HEK293 (cell line): ENCODE measurements around the gene LMTK2.

Source experiments
- CTCF ChIA-PET: fragments of 350-600 bp; formaldehyde crosslinking; extraction: SDS; loops from one replicate; lab custom pipeline; 2021; ENCODE audit warnings: antibody characterized with exemption; lab: Yijun Ruan, JAX
- POLR2A ChIA-PET: fragments of 300-600 bp; formaldehyde crosslinking; extraction: SDS; loops from one replicate; lab custom pipeline; 2020; ENCODE audit warnings: antibody characterized with exemption, inconsistent platforms; lab: Yijun Ruan, JAX
- H3K27ac ChIP-seq: fragments of 200-500 bp; sonication (Bioruptor generic); 2 replicates; pipeline ENCODE4 v1.5.1; 2014; ENCODE audit warnings: low read depth, low read length, control low read depth, inconsistent platforms; ENCODE audit errors: extremely low read depth
- H3K36me3 ChIP-seq, 2 experiments: fragments of 200-500 bp in 1 of 2; sonication (Bioruptor generic) in 1 of 2; 1 replicate in 1 of 2; 2 replicates in 1 of 2; pipeline ENCODE4 v1.5.1; 2014 to 2017; ENCODE audit warnings: inconsistent platforms in 2 of 2, low read length in 2 of 2; ENCODE audit not compliant: control insufficient read depth in 2 of 2, insufficient read depth in 1 of 2
- H3K4me1 ChIP-seq: fragments of 200-500 bp; sonication (Bioruptor generic); 2 replicates; pipeline ENCODE4 v1.5.1; 2014; ENCODE audit warnings: mild to moderate bottlenecking, low read length, inconsistent platforms; ENCODE audit not compliant: control insufficient read depth, insufficient read depth
- H3K4me3 ChIP-seq: 2 replicates; pipeline ENCODE4 v1.5.1; 2011; ENCODE audit warnings: low read depth, mild to moderate bottlenecking, control low read depth, low read length, moderate library complexity
- H3K9me3 ChIP-seq: fragments of 200-500 bp; sonication (Bioruptor generic); 2 replicates; pipeline ENCODE4 v1.5.1; 2014; ENCODE audit warnings: low read depth, low read length, inconsistent platforms; ENCODE audit not compliant: control insufficient read depth, insufficient read depth
- FEZF1 ChIP-seq: fragments of 450-650 bp; formaldehyde crosslinking; IDR thresholded peaks from 2 replicates; pipeline ENCODE4 v1.5.1; 2016; ENCODE audit warnings: missing biosample characterization, missing genetic modification characterization
- KLF10 ChIP-seq: fragments of 450-650 bp; IDR thresholded peaks from 2 replicates; pipeline ENCODE4 v1.5.1; 2018; ENCODE audit warnings: missing biosample characterization, mild to moderate bottlenecking, missing genetic modification characterization
- KLF7 ChIP-seq: fragments of 450-650 bp; formaldehyde crosslinking; IDR thresholded peaks from 2 replicates; pipeline ENCODE4 v1.5.1; 2016; ENCODE audit warnings: missing biosample characterization, missing genetic modification characterization, borderline replicate concordance
- PRDM10 ChIP-seq: fragments of 450-650 bp; formaldehyde crosslinking; IDR thresholded peaks from 2 replicates; pipeline ENCODE4 v1.5.1; 2016; ENCODE audit warnings: missing biosample characterization, missing genetic modification characterization
- SCRT2 ChIP-seq: fragments of 450-650 bp; formaldehyde crosslinking; IDR thresholded peaks from 2 replicates; pipeline ENCODE4 v1.5.1; 2016; ENCODE audit warnings: missing biosample characterization, missing genetic modification characterization
- SP2 ChIP-seq: fragments of 450-650 bp; formaldehyde crosslinking; IDR thresholded peaks from 2 replicates; pipeline ENCODE4 v1.5.1; 2016; ENCODE audit warnings: missing biosample characterization, missing genetic modification characterization
- YY1 ChIP-seq: fragments of 450-650 bp; formaldehyde crosslinking; IDR thresholded peaks from 2 replicates; pipeline ENCODE4 v1.5.1; 2018; ENCODE audit warnings: missing biosample characterization, missing genetic modification characterization
- ZBTB21 ChIP-seq: fragments of 450-650 bp; formaldehyde crosslinking; IDR thresholded peaks from 2 replicates; pipeline ENCODE4 v1.5.1; 2017; ENCODE audit warnings: missing biosample characterization, missing genetic modification characterization
- ZBTB8A ChIP-seq: fragments of 450-650 bp; formaldehyde crosslinking; IDR thresholded peaks from 2 replicates; pipeline ENCODE4 v1.5.1; 2016; ENCODE audit warnings: missing biosample characterization, missing genetic modification characterization
- ZNF121 ChIP-seq: fragments of 450-650 bp; formaldehyde crosslinking; IDR thresholded peaks from 2 replicates; pipeline ENCODE4 v1.5.1; 2016; ENCODE audit warnings: missing biosample characterization, missing genetic modification characterization
- ZNF138 ChIP-seq: fragments of 450-650 bp; formaldehyde crosslinking; IDR thresholded peaks from 2 replicates; pipeline ENCODE4 v1.5.1; 2016; ENCODE audit warnings: missing biosample characterization, missing genetic modification characterization, borderline replicate concordance
- ZNF175 ChIP-seq: fragments of 450-650 bp; formaldehyde crosslinking; IDR thresholded peaks from 2 replicates; pipeline ENCODE4 v1.5.1; 2016; ENCODE audit warnings: missing biosample characterization, missing genetic modification characterization
- ZNF19 ChIP-seq: fragments of 450-650 bp; formaldehyde crosslinking; IDR thresholded peaks from 2 replicates; pipeline ENCODE4; 2016; ENCODE audit warnings: missing biosample characterization, missing genetic modification characterization, low read depth
- ZNF223 ChIP-seq: fragments of 450-650 bp; formaldehyde crosslinking; IDR thresholded peaks from 2 replicates; pipeline ENCODE4 v1.5.1; 2016; ENCODE audit warnings: missing biosample characterization, missing genetic modification characterization
- ZNF24 ChIP-seq: fragments of 450-650 bp; formaldehyde crosslinking; IDR thresholded peaks from 2 replicates; pipeline ENCODE4 v1.5.1; 2016; ENCODE audit warnings: missing biosample characterization, missing genetic modification characterization
- ZNF423 ChIP-seq: fragments of 450-650 bp; formaldehyde crosslinking; IDR thresholded peaks from 2 replicates; pipeline ENCODE4 v1.5.1; 2016; ENCODE audit warnings: missing biosample characterization, missing genetic modification characterization
- ZNF426 ChIP-seq: fragments of 450-650 bp; formaldehyde crosslinking; IDR thresholded peaks from 2 replicates; pipeline ENCODE4 v1.5.1; 2017; ENCODE audit warnings: missing biosample characterization, missing genetic modification characterization, mild to moderate bottlenecking, inconsistent platforms, moderate library complexity
- ZNF549 ChIP-seq: fragments of 450-650 bp; IDR thresholded peaks from 2 replicates; pipeline ENCODE4 v1.5.1; 2018; ENCODE audit warnings: missing biosample characterization, missing genetic modification characterization, mild to moderate bottlenecking, inconsistent platforms, moderate library complexity
- ZNF621 ChIP-seq: fragments of 450-650 bp; formaldehyde crosslinking; IDR thresholded peaks from 2 replicates; pipeline ENCODE4 v1.5.1; 2017; ENCODE audit warnings: missing biosample characterization, missing genetic modification characterization
- ZNF664 ChIP-seq: fragments of 450-650 bp; formaldehyde crosslinking; IDR thresholded peaks from 2 replicates; pipeline ENCODE4 v1.5.1; 2016; ENCODE audit warnings: missing biosample characterization, missing genetic modification characterization
- ZNF677 ChIP-seq: fragments of 450-650 bp; IDR thresholded peaks from 2 replicates; pipeline ENCODE4 v1.5.0; 2018; ENCODE audit warnings: missing biosample characterization, mild to moderate bottlenecking, missing genetic modification characterization, moderate library complexity
- TF ChIP-seq, protein P1 (sequence below): fragments of 450-650 bp; IDR thresholded peaks from 2 replicates; pipeline ENCODE4 v1.5.1; 2018; ENCODE audit warnings: missing biosample characterization, mild to moderate bottlenecking, missing genetic modification characterization
- TF ChIP-seq, protein P2 (sequence below): fragments of 450-650 bp; formaldehyde crosslinking; conservative IDR thresholded peaks from 2 replicates; pipeline ENCODE4 v1.5.1; 2016; ENCODE audit warnings: low read depth, missing biosample characterization, missing genetic modification characterization

LMTK2 gene

DNA sequence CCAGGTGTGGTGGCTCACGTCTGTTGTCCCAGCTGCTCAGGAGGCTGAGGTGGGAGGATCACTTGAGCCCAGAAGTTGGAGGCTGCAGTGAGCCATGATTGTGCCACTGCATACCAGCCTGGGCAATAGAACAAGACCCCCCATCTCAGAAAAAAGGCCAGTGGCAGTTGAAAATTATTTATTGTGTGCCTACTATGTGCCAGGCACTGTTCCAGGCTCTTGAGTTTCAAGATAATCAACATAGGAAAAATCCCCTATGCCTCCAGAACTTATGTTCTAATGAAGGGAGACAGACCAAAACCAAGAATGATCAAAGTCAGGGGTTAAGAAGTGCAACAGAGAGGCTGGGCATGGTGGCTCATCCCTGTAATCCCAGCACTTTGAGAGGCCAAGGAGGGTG is 42.4 kb upstream of the LMTK2 start (continued):
- TF ChIP-seq PRDM10 (tag by site-specific recombination) (no peak), ZNF19 (tag by site-specific recombination) (no peak), KLF7 (no peak), ZNF621 (no peak), ZNF426 (tag by site-specific recombination) (no peak)
- TF ChIP-seq, protein P1, sequence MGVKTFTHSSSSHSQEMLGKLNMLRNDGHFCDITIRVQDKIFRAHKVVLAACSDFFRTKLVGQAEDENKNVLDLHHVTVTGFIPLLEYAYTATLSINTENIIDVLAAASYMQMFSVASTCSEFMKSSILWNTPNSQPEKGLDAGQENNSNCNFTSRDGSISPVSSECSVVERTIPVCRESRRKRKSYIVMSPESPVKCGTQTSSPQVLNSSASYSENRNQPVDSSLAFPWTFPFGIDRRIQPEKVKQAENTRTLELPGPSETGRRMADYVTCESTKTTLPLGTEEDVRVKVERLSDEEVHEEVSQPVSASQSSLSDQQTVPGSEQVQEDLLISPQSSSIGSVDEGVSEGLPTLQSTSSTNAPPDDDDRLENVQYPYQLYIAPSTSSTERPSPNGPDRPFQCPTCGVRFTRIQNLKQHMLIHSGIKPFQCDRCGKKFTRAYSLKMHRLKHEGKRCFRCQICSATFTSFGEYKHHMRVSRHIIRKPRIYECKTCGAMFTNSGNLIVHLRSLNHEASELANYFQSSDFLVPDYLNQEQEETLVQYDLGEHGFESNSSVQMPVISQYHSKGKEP (tag by site-specific recombination): no peak

DNA sequence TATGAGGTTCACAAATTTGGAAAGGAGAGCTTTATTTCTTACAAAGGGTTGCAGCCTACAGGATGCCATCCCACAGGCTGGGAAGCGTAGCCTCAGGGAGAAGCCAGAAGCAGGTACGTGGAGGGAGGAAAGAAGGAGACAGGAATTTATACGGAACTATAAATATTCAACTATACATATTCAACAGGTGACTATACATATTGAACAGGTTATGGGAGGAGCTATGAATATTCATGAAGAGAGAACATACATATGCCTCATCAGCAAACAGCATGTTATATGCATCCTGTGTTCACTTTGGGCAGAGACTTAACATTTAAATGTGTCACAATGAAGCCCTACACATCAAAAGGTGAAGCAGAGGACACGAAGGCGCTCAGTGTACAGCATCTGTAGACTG is 40.5 kb upstream of the LMTK2 start:
- Histone ChIP-seq H3K9me3 (no peaks in the 10 kb centered on the region), H3K27ac (no peak overlapping the region), H3K36me3 (no peaks in the 10 kb centered on the region), H3K4me1 (no peaks in the 10 kb centered on the region), H3K4me3 (no peak overlapping the region)
- ChIA-PET CTCF (interaction anchor here (0.7 to 2.0 kb wide), 2 partner anchors 44 to 62 kb away, joined by 3 to 7 read pairs; no protein-coding TSS in a partner anchor), POLR2A (no interaction called here)
- TF ChIP-seq ZNF24: no peak
- TF ChIP-seq SCRT2: peak; percentile 57
- no peak for TF ChIP-seq SP2 (tag by site-specific recombination)

- POLR2A ChIA-PET: no interaction called here
- no peak for TF ChIP-seq ZNF138 (tag by site-specific recombination)
- TF ChIP-seq ZNF121 (tag by site-specific recombination): peak; percentile 77
- no peak for TF ChIP-seq ZNF423 (tag by site-specific recombination)
- CTCF ChIA-PET: interaction anchor here (0.7 to 2.0 kb wide), 3 partner anchors 13 to 101 kb away, joined by 3 to 7 read pairs (median 5); no protein-coding TSS in a partner anchor
Measured at GRCh38 chr7:98066934-98067507, 39.6 kb upstream of the LMTK2 start.

GRCh38 chr7:98073047-98073446 is 33.6 kb upstream of the LMTK2 start:
- Histone ChIP-seq H3K4me1 (no peaks in the 10 kb centered on the region), H3K9me3 (no peaks in the 10 kb centered on the region), H3K27ac (no peak overlapping the region), H3K4me3 (no peak overlapping the region), H3K36me3 (no peaks in the 10 kb centered on the region)
- POLR2A ChIA-PET: no interaction called here
- CTCF ChIA-PET: no interaction called here
- TF ChIP-seq ZNF677: no peak
- no peak for TF ChIP-seq ZBTB21
- no peak for TF ChIP-seq ZNF664 (tag by site-specific recombination)
- no peak for TF ChIP-seq KLF10 (tag by site-specific recombination)
- TF ChIP-seq FEZF1: no peak
- no peak for TF ChIP-seq YY1 (tag by site-specific recombination)
- no peak for TF ChIP-seq ZNF223 (tag by site-specific recombination)
- TF ChIP-seq ZNF549 (tag by site-specific recombination): no peak
- TF ChIP-seq, protein P2, sequence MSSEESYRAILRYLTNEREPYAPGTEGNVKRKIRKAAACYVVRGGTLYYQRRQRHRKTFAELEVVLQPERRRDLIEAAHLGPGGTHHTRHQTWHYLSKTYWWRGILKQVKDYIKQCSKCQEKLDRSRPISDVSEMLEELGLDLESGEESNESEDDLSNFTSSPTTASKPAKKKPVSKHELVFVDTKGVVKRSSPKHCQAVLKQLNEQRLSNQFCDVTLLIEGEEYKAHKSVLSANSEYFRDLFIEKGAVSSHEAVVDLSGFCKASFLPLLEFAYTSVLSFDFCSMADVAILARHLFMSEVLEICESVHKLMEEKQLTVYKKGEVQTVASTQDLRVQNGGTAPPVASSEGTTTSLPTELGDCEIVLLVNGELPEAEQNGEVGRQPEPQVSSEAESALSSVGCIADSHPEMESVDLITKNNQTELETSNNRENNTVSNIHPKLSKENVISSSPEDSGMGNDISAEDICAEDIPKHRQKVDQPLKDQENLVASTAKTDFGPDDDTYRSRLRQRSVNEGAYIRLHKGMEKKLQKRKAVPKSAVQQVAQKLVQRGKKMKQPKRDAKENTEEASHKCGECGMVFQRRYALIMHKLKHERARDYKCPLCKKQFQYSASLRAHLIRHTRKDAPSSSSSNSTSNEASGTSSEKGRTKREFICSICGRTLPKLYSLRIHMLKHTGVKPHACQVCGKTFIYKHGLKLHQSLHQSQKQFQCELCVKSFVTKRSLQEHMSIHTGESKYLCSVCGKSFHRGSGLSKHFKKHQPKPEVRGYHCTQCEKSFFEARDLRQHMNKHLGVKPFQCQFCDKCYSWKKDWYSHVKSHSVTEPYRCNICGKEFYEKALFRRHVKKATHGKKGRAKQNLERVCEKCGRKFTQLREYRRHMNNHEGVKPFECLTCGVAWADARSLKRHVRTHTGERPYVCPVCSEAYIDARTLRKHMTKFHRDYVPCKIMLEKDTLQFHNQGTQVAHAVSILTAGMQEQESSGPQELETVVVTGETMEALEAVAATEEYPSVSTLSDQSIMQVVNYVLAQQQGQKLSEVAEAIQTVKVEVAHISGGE (tag by site-specific recombination): no peak
- TF ChIP-seq ZNF175 (tag by site-specific recombination): no peak
- TF ChIP-seq ZBTB8A (tag by site-specific recombination): no peak

More at GRCh38 chr7:98066934-98067507, 39.6 kb upstream of the LMTK2 start:
- no peaks in the 10 kb centered on the region for H3K36me3 ChIP-seq
- H3K9me3 ChIP-seq: no peaks in the 10 kb centered on the region
- no peak overlapping the region for H3K27ac ChIP-seq
- no peaks in the 10 kb centered on the region for H3K4me1 ChIP-seq
- no peak overlapping the region for H3K4me3 ChIP-seq
